Measurements from ENCODE around the gene VEZF1. TPM values are rescaled to one million over a fixed set of nuclear protein-coding genes. Genes with fewer than 3 reads are reported as not detected.

VEZF1 gene
- total RNA-seq, 2 donors from 2014 or later, result 65.9 to 77.1 TPM

- Histone ChIP-seq H3K27me3 (no peaks in the 10 kb centered on the region), H3K4me3 (no peak overlapping the region), H3K36me3 (no peaks in the 10 kb centered on the region), H3K9me3 (no peaks in the 10 kb centered on the region), H3K4me1 (no peaks in the 10 kb centered on the region), H3K27ac (no peak overlapping the region)
- DNase-seq (ENCODE audit: low spot score), result no peak
- TF ChIP-seq, protein P1, sequence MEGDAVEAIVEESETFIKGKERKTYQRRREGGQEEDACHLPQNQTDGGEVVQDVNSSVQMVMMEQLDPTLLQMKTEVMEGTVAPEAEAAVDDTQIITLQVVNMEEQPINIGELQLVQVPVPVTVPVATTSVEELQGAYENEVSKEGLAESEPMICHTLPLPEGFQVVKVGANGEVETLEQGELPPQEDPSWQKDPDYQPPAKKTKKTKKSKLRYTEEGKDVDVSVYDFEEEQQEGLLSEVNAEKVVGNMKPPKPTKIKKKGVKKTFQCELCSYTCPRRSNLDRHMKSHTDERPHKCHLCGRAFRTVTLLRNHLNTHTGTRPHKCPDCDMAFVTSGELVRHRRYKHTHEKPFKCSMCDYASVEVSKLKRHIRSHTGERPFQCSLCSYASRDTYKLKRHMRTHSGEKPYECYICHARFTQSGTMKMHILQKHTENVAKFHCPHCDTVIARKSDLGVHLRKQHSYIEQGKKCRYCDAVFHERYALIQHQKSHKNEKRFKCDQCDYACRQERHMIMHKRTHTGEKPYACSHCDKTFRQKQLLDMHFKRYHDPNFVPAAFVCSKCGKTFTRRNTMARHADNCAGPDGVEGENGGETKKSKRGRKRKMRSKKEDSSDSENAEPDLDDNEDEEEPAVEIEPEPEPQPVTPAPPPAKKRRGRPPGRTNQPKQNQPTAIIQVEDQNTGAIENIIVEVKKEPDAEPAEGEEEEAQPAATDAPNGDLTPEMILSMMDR (IDR thresholded peaks at IDR 0.05), result no peak
Observed at GRCh38 chr17:58019039-58019438, 31.0 kb upstream of the VEZF1 start.

GRCh38 chr17:58010067-58010799 is 22.2 kb upstream of the VEZF1 start:
- peaks cover 9% of the 10 kb centered on the region for H3K36me3 ChIP-seq

GRCh38 chr17:58007781-58008706 is 20.0 kb upstream of the VEZF1 start:
- TF ChIP-seq, protein P1 (IDR thresholded peaks at IDR 0.05), result no peak
- no peaks in the 10 kb centered on the region for H3K27me3 ChIP-seq
- H3K27ac ChIP-seq, result peak overlapping the region; percentile 99
- peak overlapping the region; percentile 78 to 79 for H3K4me3 ChIP-seq
- peaks cover 31% of the 10 kb centered on the region for H3K36me3 ChIP-seq
- no peak for DNase-seq (ENCODE audit: low spot score)
- peaks cover 0 to 38% of the 10 kb centered on the region in 2 donors for H3K4me1 ChIP-seq
- no peaks in the 10 kb centered on the region for H3K9me3 ChIP-seq

More at GRCh38 chr17:58010067-58010799, 22.2 kb upstream of the VEZF1 start:
- H3K9me3 ChIP-seq, result no peaks in the 10 kb centered on the region
- H3K27me3 ChIP-seq, result no peaks in the 10 kb centered on the region
- TF ChIP-seq, protein P1 (IDR thresholded peaks at IDR 0.05), result no peak
- H3K4me1 ChIP-seq, result peaks cover 0 to 17% of the 10 kb centered on the region in 2 donors
- DNase-seq (ENCODE audit: low spot score), result no peak
- no peak overlapping the region for H3K27ac ChIP-seq
- H3K4me3 ChIP-seq, result no peak overlapping the region

DNA sequence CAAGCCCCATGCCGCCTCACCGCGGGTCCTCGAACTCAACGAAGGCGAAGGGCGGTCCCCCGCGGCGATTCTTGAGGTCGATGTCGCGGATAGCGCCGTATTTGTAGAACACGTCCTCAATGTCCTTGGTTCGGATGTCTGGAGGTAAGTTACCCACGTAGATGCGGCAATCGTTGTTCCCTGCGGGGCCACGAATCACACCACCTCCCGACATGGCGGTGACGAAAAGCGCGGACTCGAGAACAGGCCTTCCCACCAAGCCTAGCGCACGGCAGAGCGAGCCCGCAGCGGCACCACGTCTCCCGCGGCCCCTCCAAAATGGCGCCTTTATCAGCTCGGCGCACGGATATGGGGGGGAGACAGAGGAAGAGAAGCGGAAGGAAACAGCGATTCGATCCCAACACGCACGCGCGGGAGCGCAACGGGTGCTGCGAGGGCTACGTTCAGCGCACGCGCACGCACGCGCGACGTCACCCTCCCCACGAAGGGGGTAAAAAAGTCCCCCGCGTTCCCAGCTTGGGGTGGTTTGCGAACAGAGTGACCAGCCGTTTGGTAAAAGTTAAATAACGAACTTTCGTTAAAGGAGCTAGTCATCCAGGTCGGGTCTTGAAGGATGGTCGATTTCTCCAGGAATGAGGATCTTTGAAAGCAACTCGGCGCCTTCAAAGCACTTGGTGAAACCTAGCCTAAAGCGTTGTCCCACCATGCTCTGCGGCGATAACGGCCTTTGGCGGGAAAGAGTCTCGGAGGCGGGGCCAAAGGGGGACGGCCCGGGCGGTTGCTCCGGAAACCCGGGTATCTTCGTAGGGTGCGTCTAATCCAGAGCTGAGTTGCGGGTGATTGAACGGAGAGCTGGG is 19.1 kb upstream of the VEZF1 start, which contains the start of gene SRSF1:
TSS of gene SRSF1 (minus strand) at position 323 of the 857 bp plus-strand sequence. CDS start at position 214, 109 bp downstream.
- H3K4me1 ChIP-seq, result peaks cover 0 to 43% of the 10 kb centered on the region in 2 donors
- peak within 1 kb of the TSS; percentile 99 for H3K27ac ChIP-seq
- H3K4me3 ChIP-seq, result peak within 1 kb of the TSS; percentile 78 to 79
- DNase-seq (ENCODE audit: low spot score), result peak; percentile 96
- H3K36me3 ChIP-seq, result peaks cover 39% of the 10 kb centered on the region
- no peaks in the 10 kb centered on the region for H3K27me3 ChIP-seq
- TF ChIP-seq, protein P1 (IDR thresholded peaks at IDR 0.05), result no peak
- no peaks in the 10 kb centered on the region for H3K9me3 ChIP-seq

- Histone ChIP-seq H3K27ac (peak overlapping the region; percentile 99), H3K4me3 (peak overlapping the region; percentile 78 to 79), H3K4me1 (peaks cover 0 to 43% of the 10 kb centered on the region in 2 donors), H3K27me3 (no peaks in the 10 kb centered on the region), H3K36me3 (peaks cover 39% of the 10 kb centered on the region), H3K9me3 (no peaks in the 10 kb centered on the region)
- TF ChIP-seq, protein P1 (IDR thresholded peaks at IDR 0.05), result no peak
- DNase-seq (ENCODE audit: low spot score), result peak; percentile 79
Observed at GRCh38 chr17:58006560-58006923, 18.5 kb upstream of the VEZF1 start.

Measured in right atrium auricular region (tissue), 2 donors.